RWPE2 (cell line): ENCODE data around the gene TET2.

Source experiments
- ATAC-seq: fragments of 200-7000 bp; cut with Tn5 transposase; 3 replicates; pipeline ENCODE4 v1.9.1; 2021; ENCODE audit warnings: low read depth
- DNase-seq: peaks from one replicate; pipeline ENCODE4 v3.0.0-alpha.2; 2020; ENCODE audit warnings: low spot score
- H3K27ac ChIP-seq: fragments of 450-650 bp; 2 replicates; pipeline ENCODE4 v1.5.1; 2017; ENCODE audit warnings: mild to moderate bottlenecking; ENCODE audit not compliant: poor library complexity, severe bottlenecking
- H3K27me3 ChIP-seq: fragments of 250-450 bp; sonication (Bioruptor Pico); 2 replicates; pipeline ENCODE4 v1.5.1; 2021; ENCODE audit warnings: mild to moderate bottlenecking, moderate library complexity; ENCODE audit not compliant: insufficient read depth, poor library complexity, severe bottlenecking
- H3K36me3 ChIP-seq: fragments of 250-450 bp; sonication (Bioruptor Pico); 2 replicates; pipeline ENCODE4 v1.5.1; 2020; ENCODE audit warnings: low read depth, mild to moderate bottlenecking, moderate library complexity
- H3K4me1 ChIP-seq: fragments of 250-450 bp; sonication (Bioruptor Pico); 2 replicates; pipeline ENCODE4 v1.5.1; 2021; ENCODE audit warnings: mild to moderate bottlenecking, moderate library complexity; ENCODE audit not compliant: insufficient read depth, poor library complexity, severe bottlenecking
- H3K4me3 ChIP-seq: fragments of 250-450 bp; sonication (Bioruptor Pico); 2 replicates; pipeline ENCODE4 v1.5.1; 2021; ENCODE audit warnings: mild to moderate bottlenecking, moderate library complexity; ENCODE audit not compliant: severe bottlenecking
- H3K9me3 ChIP-seq: fragments of 250-450 bp; sonication (Bioruptor Pico); 2 replicates; pipeline ENCODE4 v1.5.1; 2021; ENCODE audit warnings: mild to moderate bottlenecking, moderate library complexity; ENCODE audit not compliant: severe bottlenecking
- TF ChIP-seq, protein P1 (sequence below): fragments of 450-650 bp; IDR thresholded peaks from one replicate; pipeline ENCODE4 v1.5.1; 2017; ENCODE audit warnings: mild to moderate bottlenecking, moderate library complexity; ENCODE audit not compliant: poor library complexity, severe bottlenecking

Gene TET2

DNA sequence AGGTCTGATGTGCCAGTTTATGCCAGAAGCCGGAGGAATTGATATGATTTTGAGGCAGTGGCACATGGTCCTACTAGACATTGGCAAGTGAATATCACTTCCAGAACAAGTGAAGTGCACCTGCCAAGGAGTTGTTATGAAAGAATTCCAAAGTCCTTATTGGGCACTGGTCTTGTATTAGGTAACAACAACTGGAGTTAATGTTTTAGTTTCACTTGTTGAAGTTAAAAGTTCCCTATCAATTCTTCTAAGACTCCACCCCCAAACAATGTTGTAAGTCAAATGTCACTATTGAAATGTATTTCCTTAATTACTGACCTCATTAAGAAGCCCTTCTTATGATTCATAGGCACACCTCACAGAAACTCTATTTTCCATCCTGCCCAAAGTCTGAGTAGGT lies 3.1 kb downstream of the TET2 start:
- no peak for DNase-seq
- no peak for ATAC-seq

DNA sequence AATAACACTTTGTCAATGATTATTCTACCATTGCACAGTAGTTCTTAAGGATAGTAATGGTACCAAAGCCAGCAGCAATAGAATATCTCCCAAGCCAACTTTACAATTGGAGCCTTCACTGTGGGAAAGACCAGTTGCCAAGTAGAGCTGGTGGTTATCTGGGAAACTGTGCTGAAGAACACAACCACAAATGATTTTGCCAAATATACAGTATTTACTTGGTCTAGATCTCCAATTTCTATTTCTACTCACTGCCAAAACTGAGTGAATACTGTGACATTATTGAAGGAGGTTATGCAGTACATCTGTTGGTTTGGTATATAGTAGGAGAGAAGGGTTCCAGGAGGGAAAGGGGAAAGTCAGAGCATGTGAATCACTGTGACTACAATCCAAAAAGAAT lies 3.8 kb downstream of the TET2 start:
- Histone ChIP-seq H3K4me1 (peaks cover 36% of the 10 kb centered on the region), H3K27me3 (no peaks in the 10 kb centered on the region), H3K4me3 (no peak overlapping the region), H3K9me3 (peaks cover 3% of the 10 kb centered on the region), H3K27ac (no peak overlapping the region), H3K36me3 (no peaks in the 10 kb centered on the region)
- TF ChIP-seq, protein P1, sequence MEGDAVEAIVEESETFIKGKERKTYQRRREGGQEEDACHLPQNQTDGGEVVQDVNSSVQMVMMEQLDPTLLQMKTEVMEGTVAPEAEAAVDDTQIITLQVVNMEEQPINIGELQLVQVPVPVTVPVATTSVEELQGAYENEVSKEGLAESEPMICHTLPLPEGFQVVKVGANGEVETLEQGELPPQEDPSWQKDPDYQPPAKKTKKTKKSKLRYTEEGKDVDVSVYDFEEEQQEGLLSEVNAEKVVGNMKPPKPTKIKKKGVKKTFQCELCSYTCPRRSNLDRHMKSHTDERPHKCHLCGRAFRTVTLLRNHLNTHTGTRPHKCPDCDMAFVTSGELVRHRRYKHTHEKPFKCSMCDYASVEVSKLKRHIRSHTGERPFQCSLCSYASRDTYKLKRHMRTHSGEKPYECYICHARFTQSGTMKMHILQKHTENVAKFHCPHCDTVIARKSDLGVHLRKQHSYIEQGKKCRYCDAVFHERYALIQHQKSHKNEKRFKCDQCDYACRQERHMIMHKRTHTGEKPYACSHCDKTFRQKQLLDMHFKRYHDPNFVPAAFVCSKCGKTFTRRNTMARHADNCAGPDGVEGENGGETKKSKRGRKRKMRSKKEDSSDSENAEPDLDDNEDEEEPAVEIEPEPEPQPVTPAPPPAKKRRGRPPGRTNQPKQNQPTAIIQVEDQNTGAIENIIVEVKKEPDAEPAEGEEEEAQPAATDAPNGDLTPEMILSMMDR: no peak
- ATAC-seq: no peak
- no peak for DNase-seq

More for the DNA sequence above, 3.1 kb downstream of the TET2 start:
- no peaks in the 10 kb centered on the region for H3K36me3 ChIP-seq
- no peak overlapping the region for H3K27ac ChIP-seq
- no peak overlapping the region for H3K4me3 ChIP-seq
- TF ChIP-seq, protein P1: no peak
- H3K4me1 ChIP-seq: peaks cover 34% of the 10 kb centered on the region
- peaks cover 3% of the 10 kb centered on the region for H3K9me3 ChIP-seq
- H3K27me3 ChIP-seq: no peaks in the 10 kb centered on the region

GRCh38 chr4:105153749-105154148 lies 7.1 kb downstream of the TET2 start:
- TF ChIP-seq, protein P1: no peak
- Histone ChIP-seq H3K36me3 (no peaks in the 10 kb centered on the region), H3K27me3 (no peaks in the 10 kb centered on the region), H3K27ac (peak overlapping the region; percentile 34), H3K9me3 (peaks cover 3% of the 10 kb centered on the region), H3K4me1 (peaks cover 29% of the 10 kb centered on the region), H3K4me3 (no peak overlapping the region)
- DNase-seq (no peak), ATAC-seq (no peak)

- no peak for DNase-seq
- peaks cover 22% of the 10 kb centered on the region for H3K4me1 ChIP-seq
- ATAC-seq: peak; percentile 54
- H3K9me3 ChIP-seq: peaks cover 3% of the 10 kb centered on the region
- H3K27me3 ChIP-seq: no peaks in the 10 kb centered on the region
- no peak overlapping the region for H3K4me3 ChIP-seq
- no peaks in the 10 kb centered on the region for H3K36me3 ChIP-seq
- TF ChIP-seq, protein P1: no peak
- peak overlapping the region; percentile 34 for H3K27ac ChIP-seq
These were observed 7.9 kb downstream of the TET2 start for GRCh38 chr4:105154576-105154975.

DNA sequence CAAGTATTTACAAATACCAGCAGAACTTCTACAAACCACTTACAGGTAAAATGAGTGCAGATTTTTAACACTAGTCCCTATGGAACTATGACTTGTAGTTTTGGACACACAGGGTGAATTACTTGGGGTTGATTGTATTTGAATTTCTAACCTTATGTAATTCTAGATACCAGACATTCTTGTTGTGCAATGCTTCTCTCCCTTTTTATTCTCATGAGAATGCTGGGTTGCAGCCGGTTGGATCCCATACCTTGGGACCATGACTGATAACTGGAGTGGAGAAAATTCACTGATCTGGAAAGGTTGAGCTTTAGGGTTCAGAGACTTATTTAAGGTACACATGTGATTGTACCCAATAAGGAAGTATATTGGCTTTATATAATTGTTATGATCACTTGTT lies 8.8 kb downstream of the TET2 start:
- TF ChIP-seq, protein P1: no peak

More for the DNA sequence above, 8.8 kb downstream of the TET2 start:
- H3K36me3 ChIP-seq: no peaks in the 10 kb centered on the region
- no peak overlapping the region for H3K4me3 ChIP-seq
- H3K4me1 ChIP-seq: peaks cover 16% of the 10 kb centered on the region
- H3K27ac ChIP-seq: peak overlapping the region; percentile 34
- DNase-seq (no peak), ATAC-seq (peak; percentile 27; the same call in 1 of the 3 replicates)
- H3K27me3 ChIP-seq: no peaks in the 10 kb centered on the region
- H3K9me3 ChIP-seq: peaks cover 3% of the 10 kb centered on the region
